CD4-positive, alpha-beta T cell (primary cell): Measurements from ENCODE around the gene CWC27. TPM values are rescaled to one million over a fixed set of nuclear protein-coding genes. Genes with fewer than 3 reads are reported as not detected.
"Not testable (repeated sequence)": the region's sequence is repeated elsewhere in the genome, so short reads cannot be mapped to it uniquely, and the experiment has no call there.

Experiments
- ATAC-seq: fragments of 200-7000 bp; cut with Tn5 transposase; one replicate; pipeline ENCODE4 v1.10.0; 2022; ENCODE audit warnings: mild to moderate bottlenecking; ENCODE audit not compliant: poor library complexity
- CTCF ChIA-PET: fragments of 350-600 bp; sonication (Branson Sonifier 250); formaldehyde crosslinking; loops from one replicate; lab custom pipeline; 2021; ENCODE audit warnings: antibody characterized with exemption, inconsistent platforms; lab: Charles Lee
- POLR2A ChIA-PET: fragments of 350-600 bp; sonication (Branson Sonifier 250); formaldehyde crosslinking; loops from one replicate; lab custom pipeline; 2021; ENCODE audit warnings: antibody characterized with exemption, inconsistent platforms; lab: Charles Lee
- DNase-seq, 14 experiments: peaks; one replicate each; pipeline ENCODE4 v3.0.0-alpha.2; 2013 to 2020; ENCODE audit warnings: mixed read lengths in 2 of 14
- H3K27ac ChIP-seq, 2 donors: one replicate each; pipeline versions ENCODE4 v1.5.1 to v1.7.0; 2013; ENCODE audit warnings: low read length in 2 of 2, low read depth in 1 of 2, mild to moderate bottlenecking in 1 of 2
- H3K27me3 ChIP-seq, 2 experiments: 1 replicate in 1 of 2; 2 replicates in 1 of 2; pipeline versions ENCODE4 v1.6.1 to v1.7.0; 2013; ENCODE audit warnings: low read length in 2 of 2, control low read depth in 1 of 2, mild to moderate bottlenecking in 1 of 2, moderate library complexity in 1 of 2; ENCODE audit not compliant: insufficient read depth in 2 of 2, control insufficient read depth in 1 of 2
- H3K36me3 ChIP-seq: one replicate; pipeline ENCODE4 v1.6.1; 2013; ENCODE audit warnings: low read length, control low read depth; ENCODE audit not compliant: insufficient read depth
- H3K4me1 ChIP-seq: one replicate; pipeline ENCODE4 v1.6.1; 2013; ENCODE audit warnings: low read length, control low read depth; ENCODE audit not compliant: insufficient read depth
- H3K4me3 ChIP-seq: one replicate; pipeline ENCODE4 v1.5.1; 2013; ENCODE audit warnings: mild to moderate bottlenecking, low read length, moderate library complexity
- H3K9me3 ChIP-seq, 2 experiments: 1 replicate in 1 of 2; 2 replicates in 1 of 2; pipeline versions ENCODE4 v1.6.1 to v1.7.0; 2013; ENCODE audit warnings: low read length in 2 of 2, mild to moderate bottlenecking in 2 of 2, control low read depth in 1 of 2, moderate library complexity in 1 of 2; ENCODE audit not compliant: control insufficient read depth in 1 of 2, insufficient read depth in 1 of 2
- H3K27ac Mint-ChIP-seq: one replicate; pipeline ENCODE4 v1.8.0; 2020; ENCODE audit warnings: mixed read lengths
- H3K27me3 Mint-ChIP-seq: one replicate; pipeline ENCODE4 v1.8.0; 2021; ENCODE audit warnings: mixed read lengths
- H3K36me3 Mint-ChIP-seq: one replicate; pipeline ENCODE4 v1.8.0; 2021; ENCODE audit warnings: low read depth, mixed read lengths
- H3K4me1 Mint-ChIP-seq: one replicate; pipeline ENCODE4 v1.8.0; 2021; ENCODE audit warnings: low read depth, mixed read lengths
- H3K4me3 Mint-ChIP-seq: one replicate; pipeline ENCODE4 v1.8.0; 2020; ENCODE audit warnings: mild to moderate bottlenecking, mixed read lengths
- H3K9me3 Mint-ChIP-seq: one replicate; pipeline ENCODE4 v1.8.0; 2020; ENCODE audit warnings: mixed read lengths
- CTCF ChIP-seq: fragments of 200-600 bp; IDR thresholded peaks from one replicate; pipeline ENCODE4 v1.8.0; 2022; ENCODE audit warnings: antibody characterized with exemption, mild to moderate bottlenecking
- intact Hi-C, 2 experiments: fragments of 100-400 bp; cut with DNase I in 1 of 2; cut with micrococcal nuclease in 1 of 2; formaldehyde crosslinking; loops; one replicate each; pipeline versions ENCODE4 v1.15.1 to v1.9.0; 2023 to 2025; cut with DNase I, micrococcal nuclease
- total RNA-seq, 174 experiments: library from RNA in 2 of 174; stranded (reverse) in 2 of 174; gene quantifications; one replicate each; pipeline ENCODE4 v1.2.3 and lab custom pipeline; 2021 to 2026

The CWC27 gene
- total RNA-seq, 2 experiments from 2014 or later: 14.2 to 14.5 TPM

DNA sequence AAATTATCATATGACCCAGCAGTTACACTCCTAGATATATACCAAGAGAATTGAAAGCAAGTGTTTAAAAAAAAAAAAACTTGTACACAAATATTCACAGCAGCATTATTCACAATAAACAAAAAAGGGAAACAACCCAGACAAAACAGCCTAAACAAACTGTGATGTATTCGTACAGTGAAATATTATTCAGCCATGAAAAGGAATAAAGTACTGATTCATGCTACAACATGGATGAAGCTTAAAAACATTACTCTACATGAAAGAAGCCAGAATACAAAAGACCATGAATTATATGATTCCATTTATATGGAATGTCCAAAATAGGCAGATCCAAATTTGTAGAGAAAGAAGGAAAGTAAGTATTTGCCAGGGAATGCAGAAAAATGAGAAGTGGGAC lies 161.1 kb downstream of the CWC27 start:
- Histone ChIP-seq H3K27ac (no peak overlapping the region), H3K9me3 (no peaks in the 10 kb centered on the region), H3K4me3 (no peak overlapping the region), H3K4me1 (no peaks in the 10 kb centered on the region), H3K36me3 (no peaks in the 10 kb centered on the region), H3K27me3 (no peaks in the 10 kb centered on the region)
- Mint-ChIP-seq H3K4me1 (peaks cover 17% of the 10 kb centered on the region), H3K27me3 (no peaks in the 10 kb centered on the region), H3K4me3 (no peak overlapping the region), H3K9me3 (peaks cover 6% of the 10 kb centered on the region), H3K36me3 (peaks cover 57% of the 10 kb centered on the region), H3K27ac (no peak overlapping the region)
- CTCF ChIA-PET: no interaction called here
- ATAC-seq (no peak), DNase-seq (no peak)
- POLR2A ChIA-PET: no interaction called here
- intact Hi-C loops: no loop called here
- no peak for TF ChIP-seq CTCF

DNA sequence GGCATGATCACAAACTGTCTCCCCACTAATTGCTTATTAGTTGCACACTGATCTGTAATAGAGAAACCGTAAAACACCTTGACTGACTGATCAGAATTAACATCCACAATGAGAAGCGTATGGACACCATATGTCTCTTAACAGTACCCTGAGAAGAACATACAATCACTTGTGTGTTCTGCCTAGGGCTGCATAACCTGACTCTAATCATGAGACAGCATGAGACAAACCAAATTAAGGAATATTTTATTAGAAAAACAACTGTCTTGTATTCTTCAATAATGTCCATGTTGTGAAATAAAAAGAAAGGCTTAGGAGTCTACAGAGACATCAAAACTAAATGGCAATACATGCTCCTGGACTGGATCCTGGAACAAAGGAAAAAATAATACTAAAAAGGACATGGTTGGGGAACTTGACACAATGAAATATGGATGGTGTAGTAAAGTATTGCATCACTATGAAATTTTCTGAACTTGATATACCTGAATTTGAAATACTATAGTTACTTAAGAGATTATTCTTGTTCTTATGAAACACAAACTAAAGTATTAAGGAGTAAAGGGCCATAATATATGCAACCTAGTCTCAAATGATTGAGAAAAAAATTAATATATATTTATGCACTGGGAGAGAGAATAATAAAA lies 162.1 kb downstream of the CWC27 start:
- Mint-ChIP-seq H3K9me3 (peaks cover 6% of the 10 kb centered on the region), H3K4me1 (peaks cover 13% of the 10 kb centered on the region), H3K27me3 (no peaks in the 10 kb centered on the region), H3K4me3 (no peak overlapping the region), H3K27ac (no peak overlapping the region), H3K36me3 (peaks cover 61% of the 10 kb centered on the region)
- Histone ChIP-seq H3K4me1 (no peaks in the 10 kb centered on the region), H3K9me3 (no peaks in the 10 kb centered on the region), H3K27me3 (no peaks in the 10 kb centered on the region), H3K27ac (no peak overlapping the region), H3K4me3 (no peak overlapping the region), H3K36me3 (no peaks in the 10 kb centered on the region)
- no peak for ATAC-seq
- DNase-seq: no peak
- CTCF ChIA-PET: no interaction called here
- TF ChIP-seq CTCF: no peak
- intact Hi-C loops: no loop called here
- POLR2A ChIA-PET: no interaction called here

GRCh38 chr5:64939422-64939771 lies 170.7 kb downstream of the CWC27 start:
- H3K36me3 Mint-ChIP-seq: peaks cover 55% of the 10 kb centered on the region
- H3K27me3 Mint-ChIP-seq, H3K4me1 ChIP-seq, H3K4me3 Mint-ChIP-seq, H3K9me3 Mint-ChIP-seq, H3K27ac ChIP-seq, H3K27ac Mint-ChIP-seq, H3K4me3 ChIP-seq, H3K4me1 Mint-ChIP-seq, H3K9me3 ChIP-seq, CTCF ChIA-PET, intact Hi-C loops, DNase-seq, H3K36me3 ChIP-seq, POLR2A ChIA-PET, ATAC-seq, H3K27me3 ChIP-seq: not testable (repeated sequence)
